GM13977 (cell line): ENCODE results near the gene HMGCS1.
"Not testable (repeated sequence)": the region's sequence is repeated elsewhere in the genome, so short reads cannot be mapped to it uniquely, and the experiment has no call there.

Source experiments
- DNase-seq: peaks from one replicate; pipeline ENCODE4 v3.0.0; 2012; ENCODE audit warnings: low spot score
- in situ Hi-C: fragments of 300-500 bp; cut with MboI; formaldehyde crosslinking; loops from one replicate; pipeline ENCODE4 v1.12.0; 2022; ENCODE audit warnings: low sequenced_read_pairs, low pct_unique_long_range_greater_than_20kb, mixed read lengths, inconsistent platforms; ENCODE audit not compliant: unreplicated experiment
- TF ChIP-seq, protein P1 (sequence below): IDR thresholded peaks from 2 replicates; pipeline ENCODE4 v1.5.1; 2012; ENCODE audit warnings: mild to moderate bottlenecking, control low read depth; ENCODE audit not compliant: insufficient read depth; ENCODE audit errors: extremely low read depth, missing control alignments

The HMGCS1 gene

DNA sequence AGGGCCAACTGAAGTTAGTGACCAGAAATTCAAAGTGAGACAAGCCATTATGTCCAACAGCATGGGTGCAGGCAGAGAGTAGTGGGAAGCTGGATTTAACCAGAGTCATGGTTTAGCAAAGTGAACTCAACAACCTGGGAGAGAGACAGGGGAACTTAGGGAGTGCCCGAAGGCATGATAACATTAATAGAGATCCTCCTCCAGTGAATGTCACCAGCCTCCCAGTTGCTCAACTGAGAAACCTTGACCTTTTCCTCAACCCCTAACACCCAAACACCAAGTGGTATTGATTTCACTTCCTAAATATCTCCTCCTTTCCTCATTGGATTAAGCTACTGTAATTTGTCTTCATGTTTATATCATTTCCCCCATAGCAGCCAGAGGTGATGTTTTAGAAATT is 42.6 kb downstream of the HMGCS1 start:
- TF ChIP-seq, protein P1, sequence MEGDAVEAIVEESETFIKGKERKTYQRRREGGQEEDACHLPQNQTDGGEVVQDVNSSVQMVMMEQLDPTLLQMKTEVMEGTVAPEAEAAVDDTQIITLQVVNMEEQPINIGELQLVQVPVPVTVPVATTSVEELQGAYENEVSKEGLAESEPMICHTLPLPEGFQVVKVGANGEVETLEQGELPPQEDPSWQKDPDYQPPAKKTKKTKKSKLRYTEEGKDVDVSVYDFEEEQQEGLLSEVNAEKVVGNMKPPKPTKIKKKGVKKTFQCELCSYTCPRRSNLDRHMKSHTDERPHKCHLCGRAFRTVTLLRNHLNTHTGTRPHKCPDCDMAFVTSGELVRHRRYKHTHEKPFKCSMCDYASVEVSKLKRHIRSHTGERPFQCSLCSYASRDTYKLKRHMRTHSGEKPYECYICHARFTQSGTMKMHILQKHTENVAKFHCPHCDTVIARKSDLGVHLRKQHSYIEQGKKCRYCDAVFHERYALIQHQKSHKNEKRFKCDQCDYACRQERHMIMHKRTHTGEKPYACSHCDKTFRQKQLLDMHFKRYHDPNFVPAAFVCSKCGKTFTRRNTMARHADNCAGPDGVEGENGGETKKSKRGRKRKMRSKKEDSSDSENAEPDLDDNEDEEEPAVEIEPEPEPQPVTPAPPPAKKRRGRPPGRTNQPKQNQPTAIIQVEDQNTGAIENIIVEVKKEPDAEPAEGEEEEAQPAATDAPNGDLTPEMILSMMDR, result no peak
- no peak for DNase-seq
- in situ Hi-C loops, result no loop called here

DNA sequence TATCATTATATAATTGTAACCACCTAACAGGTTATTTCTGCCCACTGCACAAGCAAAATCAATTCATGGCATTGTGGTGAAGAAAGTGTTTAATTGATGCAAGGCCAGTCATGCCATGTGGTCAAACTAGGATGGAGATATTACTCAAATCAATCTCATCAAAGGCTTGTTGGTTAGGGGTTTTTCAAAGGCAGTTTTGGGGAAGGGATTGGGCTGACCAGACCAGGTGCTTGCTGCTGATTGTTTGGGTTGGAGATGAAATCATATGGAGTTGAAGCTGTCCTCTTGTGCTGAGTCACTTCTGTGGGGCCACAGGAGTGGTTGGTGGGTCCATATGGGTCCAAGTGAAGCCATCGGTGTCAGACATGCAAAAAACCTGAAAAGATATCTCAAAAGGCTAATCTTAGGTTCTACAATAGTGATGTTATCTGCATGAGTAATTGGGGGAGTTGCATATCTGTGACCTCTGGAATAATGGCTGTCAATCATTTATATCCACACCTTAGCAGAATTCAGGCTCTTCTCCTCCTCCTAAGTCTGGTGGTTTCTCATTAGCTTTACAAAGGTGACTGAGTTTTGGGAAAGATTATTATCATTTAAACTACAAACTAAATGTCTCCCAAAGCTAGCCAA is 44.9 kb downstream of the HMGCS1 start:
- peak; percentile 31 for DNase-seq
- TF ChIP-seq, protein P1, result no peak
- in situ Hi-C loops, result no loop called here

DNA sequence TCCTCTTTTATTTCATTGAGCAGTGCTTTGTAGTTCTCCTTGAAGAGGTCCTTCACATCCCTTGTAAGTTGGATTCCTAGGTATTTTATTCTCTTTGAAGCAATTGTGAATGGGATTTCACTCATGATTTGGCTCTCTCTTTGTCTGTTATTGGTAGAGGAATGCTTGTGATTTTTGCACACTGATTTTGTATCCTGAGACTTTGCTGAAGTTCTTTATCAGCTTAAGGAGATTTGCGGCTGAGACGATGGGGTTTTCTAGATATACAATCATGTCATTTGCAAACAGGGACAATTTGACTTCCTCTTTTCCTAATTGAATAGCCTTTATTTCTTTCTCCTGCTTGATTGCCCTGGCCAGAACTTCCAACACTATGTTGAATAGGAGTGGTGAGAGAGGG is 50.9 kb downstream of the HMGCS1 start:
- in situ Hi-C loops, DNase-seq: not testable (repeated sequence)

DNA sequence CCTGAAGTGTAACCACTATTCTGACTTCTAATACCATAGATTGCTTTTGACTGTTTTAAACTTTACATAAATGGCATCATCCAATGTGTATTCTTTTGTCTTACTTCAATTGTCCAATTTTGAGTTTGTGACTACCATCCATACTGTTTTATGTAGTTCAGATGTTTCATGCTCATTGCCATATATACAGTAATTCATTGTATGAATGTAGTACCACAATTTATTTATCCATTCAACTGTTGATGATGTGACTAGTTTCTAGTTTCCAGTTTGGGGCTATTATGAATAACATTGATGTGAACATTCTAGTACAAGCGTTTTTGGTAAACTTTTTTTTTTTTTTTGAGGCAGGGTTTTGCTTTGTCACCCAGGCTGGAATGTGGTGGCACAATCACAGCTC is 55.1 kb downstream of the HMGCS1 start:
- in situ Hi-C loops, result no loop called here
- TF ChIP-seq, protein P1, result no peak
- DNase-seq, result no peak

DNA sequence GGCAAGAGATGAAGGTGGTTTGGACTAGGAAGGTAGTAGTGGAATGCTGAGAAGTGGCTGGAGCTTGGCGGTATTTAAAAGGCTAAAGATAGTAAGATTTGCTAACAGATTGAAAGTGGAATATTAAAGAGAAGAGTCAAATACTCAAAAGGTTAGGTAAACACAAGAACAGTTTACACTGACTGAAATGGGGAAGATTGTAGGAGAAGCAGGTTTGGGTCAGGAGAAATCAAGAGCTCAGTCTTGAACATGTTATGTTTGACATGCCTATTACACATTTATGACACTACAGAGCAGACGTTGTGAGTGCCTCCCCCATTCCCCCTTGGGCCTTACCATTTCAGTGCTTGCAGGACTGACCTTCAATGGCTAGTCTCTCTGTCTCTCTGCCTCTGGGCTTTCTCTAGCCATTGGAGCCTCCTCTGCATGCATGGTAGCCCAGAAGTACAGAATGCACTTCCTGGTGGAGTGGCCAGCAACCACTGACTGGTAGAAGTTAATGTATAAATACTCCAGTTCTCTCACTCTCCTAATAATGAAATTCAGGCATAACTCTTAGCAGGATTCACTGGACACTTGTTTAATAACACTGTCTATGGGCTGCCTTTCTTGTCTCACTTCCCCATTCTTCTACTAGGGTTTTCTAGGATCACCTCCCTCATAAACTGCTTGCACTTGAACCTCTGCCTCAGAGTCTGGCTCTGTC is 56.8 kb downstream of the HMGCS1 start:
- in situ Hi-C loops, result no loop called here
- no peak for DNase-seq
- TF ChIP-seq, protein P1, result no peak

DNA sequence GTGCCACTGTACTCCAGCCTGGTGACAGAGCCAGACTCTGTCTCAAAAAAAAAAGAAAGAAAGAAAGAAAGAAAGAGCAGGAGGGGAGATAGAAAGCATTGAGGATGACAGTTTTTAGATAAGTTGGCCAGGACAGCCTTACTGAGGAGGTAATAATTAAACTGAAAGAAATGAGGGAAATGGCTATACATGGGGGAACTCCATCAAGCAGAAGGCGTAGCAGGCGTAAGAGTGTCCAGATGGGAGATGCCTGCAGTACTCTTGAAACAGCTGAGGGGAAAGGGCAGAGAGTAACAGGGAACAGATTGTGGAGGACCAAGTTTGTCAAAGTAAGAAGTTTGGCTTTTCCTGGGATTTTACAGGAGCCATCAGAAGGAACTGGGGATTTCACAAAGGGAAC is 57.5 kb downstream of the HMGCS1 start:
- in situ Hi-C loops, result no loop called here
- DNase-seq, result no peak

DNA sequence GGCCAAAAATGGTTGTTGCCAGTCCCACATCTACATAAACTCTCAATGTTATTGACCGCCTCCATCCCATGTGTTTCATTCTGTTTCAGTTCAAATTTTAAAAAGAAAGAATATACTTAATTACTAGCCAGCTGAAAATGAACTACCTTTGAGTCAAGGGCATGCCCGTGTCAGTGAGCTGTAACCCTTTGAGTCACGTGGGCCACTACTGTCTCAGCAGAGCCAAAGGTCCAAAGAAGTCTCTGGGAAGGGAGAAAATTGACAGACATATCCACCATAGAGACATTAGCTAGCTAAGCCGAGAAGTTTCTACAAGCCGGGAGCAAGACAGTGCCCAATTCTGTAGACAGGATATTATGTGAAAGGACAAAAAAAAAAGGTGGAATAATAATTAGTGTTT is 61.5 kb downstream of the HMGCS1 start:
- no peak for DNase-seq
- in situ Hi-C loops, result no loop called here
- TF ChIP-seq, protein P1, result no peak

More for the DNA sequence above, 57.5 kb downstream of the HMGCS1 start:
- TF ChIP-seq, protein P1, result no peak
